HL-60 (cell line): Measurements from ENCODE around the gene PLAAT1.

Experiments used
- CTCF ChIP-seq: IDR thresholded peaks from one replicate; pipeline ENCODE4 v1.5.1; 2011; ENCODE audit warnings: low read length, control low read depth, inconsistent platforms; ENCODE audit not compliant: insufficient read depth
- GABPA ChIP-seq: IDR thresholded peaks from 2 replicates; pipeline ENCODE4 v1.6.1; 2012; ENCODE audit warnings: low read depth
- POLR2AphosphoS5 ChIP-seq: IDR thresholded peaks from 2 replicates; pipeline ENCODE4 v1.6.1; 2012; ENCODE audit warnings: low read depth
- REST ChIP-seq: IDR thresholded peaks from 2 replicates; pipeline ENCODE4 v1.6.1; 2012; ENCODE audit warnings: low read depth; ENCODE audit not compliant: insufficient replicate concordance
- SPI1 ChIP-seq: IDR thresholded peaks from 2 replicates; pipeline ENCODE4 v1.6.1; 2012; ENCODE audit warnings: low read depth, mild to moderate bottlenecking, borderline replicate concordance

- TF ChIP-seq CTCF (no peak), GABPA (no peak), SPI1 (no peak), REST (no peak), POLR2AphosphoS5 (no peak)
Observed at GRCh38 chr3:193250492-193250891, 9.5 kb downstream of the PLAAT1 start.
